ENCODE measurements around the gene TRAPPC11.
"Not testable (repeated sequence)": the region's sequence is repeated elsewhere in the genome, so short reads cannot be mapped to it uniquely, and the experiment has no call there.

TRAPPC11 gene

DNA sequence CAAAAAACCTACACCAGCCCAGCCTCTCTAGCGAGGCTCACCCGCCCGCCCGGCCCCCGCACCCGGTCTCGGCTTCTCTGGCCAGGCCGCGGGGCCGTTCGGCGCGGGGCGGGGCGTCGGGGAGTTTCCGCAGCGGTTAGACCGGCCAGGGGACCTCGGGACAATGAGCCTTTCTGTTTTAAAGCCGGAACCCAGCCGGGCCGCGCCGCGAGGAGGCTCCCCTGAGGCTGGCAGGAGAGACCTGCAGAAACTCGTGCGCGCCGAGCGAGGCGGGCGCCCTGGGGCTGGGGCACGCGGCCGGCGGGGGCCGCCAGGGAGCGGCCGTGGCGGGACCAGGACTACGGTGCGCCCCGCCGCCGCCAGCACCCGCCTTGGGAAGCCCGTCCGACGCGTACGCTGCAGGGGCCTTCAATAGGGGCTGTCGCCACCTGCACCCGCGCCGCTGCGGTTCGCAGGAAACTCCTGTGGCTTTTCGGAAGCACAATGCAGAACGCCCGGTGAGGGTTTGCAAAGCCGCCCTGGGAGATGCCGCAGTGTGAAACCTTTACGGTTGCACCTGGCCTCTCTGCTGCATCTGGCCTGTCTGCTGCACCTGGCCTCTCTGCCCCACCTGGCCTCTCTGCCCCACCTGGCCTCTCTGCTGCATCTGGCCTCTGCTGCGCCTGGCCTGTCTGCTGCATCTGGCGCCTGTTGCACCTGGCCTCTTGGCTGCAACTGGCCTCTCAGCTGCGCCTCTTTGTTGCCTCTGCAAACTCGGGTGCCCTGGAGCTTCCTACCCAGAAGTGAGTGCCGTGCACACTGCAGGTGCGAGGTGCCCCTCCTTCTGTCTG lies 63.9 kb downstream of the TRAPPC11 start:
- DNase-seq, result peak; percentile 80

DNA sequence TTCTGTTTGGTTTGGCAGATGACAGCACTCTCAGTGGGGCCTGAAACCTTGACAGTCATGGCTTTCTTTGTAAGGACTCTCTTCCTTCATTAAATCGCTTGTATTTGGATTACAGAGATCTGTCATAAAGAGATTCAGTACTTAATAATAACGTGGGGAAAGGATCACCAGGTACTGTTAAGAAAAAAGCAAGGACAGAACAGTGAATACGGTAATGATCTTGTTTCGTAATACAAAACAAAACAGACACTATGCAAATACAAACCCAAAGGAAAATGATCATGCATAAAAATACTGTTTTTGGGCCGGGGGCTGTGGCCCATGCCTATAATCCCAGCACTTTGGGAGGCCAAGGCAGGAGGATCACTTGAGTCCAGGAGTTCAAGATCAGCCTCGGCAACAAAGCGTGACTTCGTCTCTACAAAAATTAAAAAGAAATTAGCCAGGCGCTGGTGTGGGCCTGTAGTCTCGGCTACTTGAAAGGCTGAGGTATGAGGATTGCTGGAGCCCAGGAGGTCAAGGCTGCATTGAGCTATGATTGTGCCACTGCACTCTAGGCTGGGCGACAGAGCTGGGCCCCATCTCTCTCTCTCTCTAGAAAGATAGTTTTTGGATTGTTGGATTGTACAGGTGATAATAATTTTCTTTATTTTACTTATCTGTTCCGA lies 64.6 kb downstream of the TRAPPC11 start:
- no peak for DNase-seq

DNA sequence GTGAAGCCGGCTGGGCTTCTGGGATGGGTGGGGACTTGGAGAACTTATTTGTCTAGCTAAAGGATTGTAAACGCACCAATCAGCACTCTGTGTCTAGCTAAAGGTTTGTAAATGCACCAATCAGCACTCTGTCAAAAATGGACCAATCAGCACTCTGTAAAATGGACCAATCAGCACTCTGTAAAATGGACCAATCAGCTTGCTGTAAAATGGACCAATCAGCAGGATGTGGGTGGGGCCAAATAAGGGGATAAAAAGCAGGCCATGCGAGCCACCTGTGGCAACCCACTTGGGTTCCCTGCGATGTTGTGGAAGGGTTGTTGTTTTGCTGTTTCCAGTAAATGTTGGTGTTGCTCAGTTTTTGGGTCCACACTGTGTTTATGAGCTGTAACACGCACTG lies 66.5 kb downstream of the TRAPPC11 start:
- DNase-seq, result not testable (repeated sequence)

DNA sequence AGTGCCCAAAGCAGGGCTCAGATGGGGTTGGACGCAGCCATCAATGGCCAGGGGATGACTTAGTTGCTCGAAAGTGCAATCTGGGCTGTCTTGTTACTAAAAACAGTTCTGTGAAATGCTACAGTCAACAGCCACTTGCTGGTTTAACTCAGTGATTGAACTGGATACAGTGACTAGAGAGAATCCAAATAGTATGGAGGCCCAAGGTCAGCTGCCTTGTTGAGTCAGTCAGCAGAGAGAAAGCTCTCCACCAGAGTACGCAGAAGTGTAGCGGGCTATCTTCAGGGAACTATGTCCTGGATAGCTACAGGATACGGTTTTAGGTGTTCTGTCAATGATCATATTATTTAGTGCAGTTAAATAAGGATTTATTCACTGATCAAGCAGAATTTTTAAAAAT lies 68.4 kb downstream of the TRAPPC11 start:
- no peak for DNase-seq

DNA sequence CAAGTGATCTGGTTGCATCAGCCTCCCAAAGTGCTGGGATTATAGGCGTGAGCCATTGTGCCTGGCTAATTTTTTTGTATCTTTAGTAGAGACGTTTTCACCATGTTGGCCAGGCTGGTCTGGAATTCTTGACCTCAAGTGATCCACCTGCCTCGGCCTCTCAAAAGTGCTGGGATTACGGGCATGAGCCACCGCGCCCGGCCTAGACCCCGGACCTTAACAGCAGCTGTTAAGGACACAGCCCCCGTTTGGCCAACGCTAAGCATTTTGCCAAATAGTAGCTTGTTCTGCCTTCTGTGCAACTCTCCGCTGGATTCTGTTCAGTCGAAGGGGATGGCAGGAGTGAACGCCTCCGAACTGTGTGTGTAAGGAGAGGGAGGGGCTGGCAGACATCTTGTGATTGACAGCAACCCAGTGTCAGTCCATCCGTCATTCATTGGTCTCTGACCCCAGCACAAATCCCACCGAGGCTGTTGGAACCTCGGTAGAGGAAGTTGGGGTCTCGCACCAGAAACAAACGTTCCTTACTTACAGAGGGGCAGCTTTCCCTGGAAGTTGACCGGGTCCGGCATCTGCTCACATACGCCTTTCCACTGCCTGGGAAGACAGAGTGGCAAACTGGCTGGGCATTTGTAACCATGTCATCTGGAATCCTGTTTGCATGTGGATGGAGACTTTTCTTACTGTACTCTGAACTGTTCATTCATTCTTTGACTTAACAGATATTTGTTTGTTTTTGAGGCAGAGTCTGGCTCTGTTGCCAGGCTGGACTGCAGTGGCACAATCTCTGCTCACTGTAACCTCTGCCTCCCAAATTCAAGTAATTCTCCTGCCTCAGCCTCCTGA lies 69.4 kb downstream of the TRAPPC11 start:
- no peak for DNase-seq

DNA sequence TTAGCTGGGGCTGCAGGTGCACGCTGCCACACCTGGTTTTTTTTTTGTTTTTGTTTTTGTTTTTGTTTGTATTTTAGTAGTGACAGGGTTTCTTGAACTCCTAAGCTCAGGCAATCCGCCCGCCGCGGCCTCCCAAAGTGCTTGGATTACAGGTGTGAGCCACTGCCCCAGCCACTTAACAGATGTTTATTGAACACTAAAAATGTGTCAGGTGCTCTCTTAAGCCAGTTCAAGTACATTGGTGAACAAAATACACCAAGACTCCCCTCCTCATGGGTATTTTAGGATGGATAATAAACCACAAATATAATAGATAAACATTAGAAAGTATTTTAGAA lies 69.9 kb downstream of the TRAPPC11 start:
- no peak for DNase-seq

DNA sequence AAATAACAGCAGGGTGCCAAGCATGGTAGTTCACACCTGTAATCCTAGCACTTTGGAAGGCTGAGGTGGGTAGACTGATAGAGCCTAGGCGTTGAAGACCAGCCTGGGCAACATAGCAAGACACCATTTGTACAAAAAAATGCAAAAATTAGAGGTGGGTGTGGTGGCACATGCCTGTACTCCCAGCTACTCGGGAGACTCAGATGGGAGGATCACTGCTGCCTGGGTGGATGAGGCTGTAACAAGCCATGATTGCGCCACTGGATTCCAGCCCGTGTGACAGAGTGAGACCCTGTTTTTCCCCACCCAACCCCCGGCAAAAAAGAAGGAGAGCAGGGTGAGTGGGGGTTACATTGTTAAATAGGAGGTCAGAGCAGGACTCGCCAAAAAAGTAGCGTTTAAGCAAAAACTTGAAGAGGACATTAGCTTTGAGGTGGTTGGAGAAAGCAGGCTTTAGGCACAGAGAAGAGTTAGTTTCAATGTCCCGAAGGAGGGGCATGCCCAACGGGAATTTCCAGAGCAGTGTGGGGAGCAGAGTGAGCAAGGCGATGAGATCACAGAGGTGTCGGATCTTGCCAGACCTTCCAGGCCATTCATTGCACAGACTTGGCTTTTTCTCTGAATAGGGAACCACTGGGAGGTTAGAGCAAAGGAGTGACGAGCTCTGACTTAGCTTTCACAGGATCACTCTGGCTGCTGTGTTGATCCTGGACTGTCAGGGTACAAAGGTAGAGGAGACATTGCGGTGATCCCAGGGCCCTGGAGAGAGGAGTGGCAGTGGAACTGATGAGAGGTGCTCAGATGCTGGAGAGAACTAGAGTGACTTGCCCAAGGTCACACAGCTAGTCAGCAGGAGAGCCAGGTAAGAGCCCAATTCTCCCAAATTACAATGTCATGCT lies 70.6 kb downstream of the TRAPPC11 start:
- DNase-seq, result no peak

DNA sequence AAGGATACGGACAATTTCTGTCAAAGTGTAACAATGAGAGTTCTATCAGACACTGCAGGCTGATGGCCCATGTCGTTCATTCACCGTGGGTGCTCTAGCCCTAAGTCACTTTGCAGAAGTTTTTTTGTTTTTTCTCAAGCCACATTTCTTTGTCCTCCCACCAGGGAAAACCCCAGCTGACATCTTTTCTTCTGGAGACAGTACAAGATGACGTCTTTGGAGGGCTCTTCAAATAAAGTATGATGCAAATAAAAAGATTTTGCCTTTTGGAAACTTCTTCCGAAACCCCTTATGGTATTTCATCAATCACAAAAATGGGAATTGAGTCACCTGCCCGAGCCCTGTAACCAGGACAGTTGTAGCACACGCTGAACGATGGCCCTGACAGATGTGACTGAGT lies 73.2 kb downstream of the TRAPPC11 start:
- DNase-seq, result no peak

DNA sequence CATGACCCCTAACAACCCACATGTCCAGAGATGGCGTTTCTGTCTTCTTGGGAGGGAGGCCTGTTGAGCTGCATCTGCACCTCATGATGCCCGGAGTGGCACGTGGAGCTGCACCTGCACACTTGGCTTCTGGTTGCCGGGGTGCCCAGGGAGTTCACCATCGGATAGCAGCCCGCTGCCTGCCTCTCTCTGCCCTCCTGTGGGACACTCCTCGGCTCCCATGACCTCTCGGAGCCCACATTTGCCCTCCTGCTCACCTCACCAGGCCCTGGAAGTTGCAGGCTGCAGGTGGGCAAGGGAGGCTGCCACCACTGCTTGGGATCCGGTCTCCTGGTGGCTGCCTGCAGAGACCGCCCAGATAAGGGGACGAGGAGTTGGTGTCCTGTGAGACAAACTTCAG lies 74.1 kb downstream of the TRAPPC11 start:
- no peak for DNase-seq

DNA sequence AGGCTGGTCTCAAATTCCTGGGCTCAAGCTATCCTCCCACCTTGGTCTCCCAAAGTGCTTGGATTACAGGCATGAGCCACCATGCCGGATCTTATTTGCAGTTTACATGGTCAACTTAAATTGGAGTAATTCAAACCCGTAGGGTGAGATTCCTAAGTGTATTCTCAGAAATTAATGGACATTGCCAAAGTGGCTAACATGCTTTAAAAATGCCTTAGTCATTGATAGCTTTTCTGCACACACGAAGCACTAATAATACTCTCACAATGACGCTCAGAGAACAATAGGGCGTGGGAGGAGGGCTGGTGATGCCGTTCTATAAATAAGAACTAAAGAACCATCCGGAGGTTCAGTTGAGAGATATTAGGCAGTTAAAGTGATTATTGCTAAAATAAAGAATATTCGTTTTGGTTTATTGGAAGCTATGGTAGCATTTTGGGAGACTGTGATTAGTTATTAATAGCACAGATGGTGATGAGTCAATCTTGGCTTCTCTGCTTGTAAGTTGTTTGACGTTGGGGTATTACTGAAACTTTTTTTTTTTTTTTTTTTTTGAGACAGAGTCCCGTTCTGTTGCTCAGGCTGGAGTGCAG lies 79.1 kb downstream of the TRAPPC11 start:
- DNase-seq, result no peak

DNA sequence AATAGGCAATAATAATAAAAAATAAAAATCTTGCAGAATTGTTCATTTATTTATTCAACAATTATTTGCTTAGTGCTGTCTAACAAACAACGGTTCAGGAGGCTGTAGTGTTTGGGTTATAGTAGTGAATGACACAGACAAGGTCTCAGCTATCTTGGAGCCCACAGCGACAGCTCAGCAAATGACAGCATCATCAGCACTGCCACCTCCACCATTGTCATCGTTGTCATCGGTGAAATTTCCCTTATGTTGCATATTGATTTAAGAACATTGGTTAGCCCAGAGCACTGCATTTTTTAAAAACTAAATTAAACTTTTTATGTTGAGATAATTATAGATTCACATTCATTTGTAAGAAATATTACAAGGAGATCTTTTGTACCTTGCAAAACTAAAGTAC lies 79.9 kb downstream of the TRAPPC11 start:
- no peak for DNase-seq

DNA sequence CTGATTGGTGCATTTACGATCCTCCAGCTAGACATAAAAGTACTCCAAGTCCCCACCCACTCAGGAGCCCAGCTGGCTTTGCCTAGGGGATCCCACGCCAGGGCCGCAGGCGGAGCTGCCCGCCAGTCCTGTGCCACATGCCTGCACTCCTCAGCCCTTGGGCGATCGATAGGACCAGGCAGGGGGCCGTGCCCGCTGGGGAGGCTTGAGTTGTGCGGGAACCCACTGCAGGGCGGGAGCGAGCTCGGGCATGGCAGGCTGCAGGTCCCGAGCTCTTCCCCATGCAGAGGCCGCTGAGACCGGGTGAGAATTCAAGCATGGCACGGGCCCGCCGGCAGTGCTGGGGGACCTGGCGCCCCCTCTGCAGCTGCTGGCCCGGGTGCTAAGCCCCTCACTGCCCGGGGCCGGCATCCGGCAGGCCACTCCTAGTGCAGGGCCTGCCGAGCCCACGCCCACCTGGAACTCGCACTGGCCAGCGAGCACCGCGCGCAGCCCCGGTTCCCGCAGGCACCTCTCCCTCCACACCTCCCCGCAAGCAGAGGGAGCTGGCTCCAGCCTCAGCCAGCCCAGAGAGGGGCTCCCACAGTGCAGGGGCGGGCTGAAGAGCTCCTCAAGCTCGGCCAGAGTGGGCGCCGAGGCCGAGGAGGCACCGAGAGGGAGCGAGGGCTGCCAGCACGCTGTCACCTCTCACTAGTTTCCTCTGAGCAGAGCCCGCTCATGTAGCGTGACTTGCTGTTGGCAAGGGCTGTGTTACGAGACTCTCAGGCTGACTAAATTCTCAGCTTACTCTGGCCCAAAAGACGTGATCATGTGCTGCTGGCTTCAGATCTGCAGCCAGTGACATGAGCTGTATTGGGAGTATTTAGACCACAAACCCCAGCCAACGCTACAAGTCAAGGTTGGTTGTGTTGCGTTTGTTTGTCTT lies 87.5 kb downstream of the TRAPPC11 start:
- DNase-seq, result no peak

DNA sequence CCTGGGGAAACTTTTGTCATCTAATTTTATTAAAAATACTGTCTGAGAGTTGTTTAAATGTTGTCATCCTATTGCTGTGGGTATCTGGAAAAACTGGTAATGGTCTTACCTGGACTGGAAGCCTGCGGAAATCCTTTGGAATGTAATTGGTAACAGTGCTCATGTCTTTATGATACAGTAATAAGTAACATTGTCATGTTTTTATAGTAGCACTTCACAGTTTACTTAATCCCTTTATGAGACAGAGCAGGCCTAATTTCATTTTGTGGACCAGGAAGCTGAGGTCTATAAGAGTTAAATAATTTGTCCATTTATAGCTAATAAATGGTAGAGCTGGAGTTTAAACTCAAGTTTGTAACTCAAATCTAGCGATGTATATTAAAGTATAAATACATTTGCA lies 88.3 kb downstream of the TRAPPC11 start:
- DNase-seq, result no peak

DNA sequence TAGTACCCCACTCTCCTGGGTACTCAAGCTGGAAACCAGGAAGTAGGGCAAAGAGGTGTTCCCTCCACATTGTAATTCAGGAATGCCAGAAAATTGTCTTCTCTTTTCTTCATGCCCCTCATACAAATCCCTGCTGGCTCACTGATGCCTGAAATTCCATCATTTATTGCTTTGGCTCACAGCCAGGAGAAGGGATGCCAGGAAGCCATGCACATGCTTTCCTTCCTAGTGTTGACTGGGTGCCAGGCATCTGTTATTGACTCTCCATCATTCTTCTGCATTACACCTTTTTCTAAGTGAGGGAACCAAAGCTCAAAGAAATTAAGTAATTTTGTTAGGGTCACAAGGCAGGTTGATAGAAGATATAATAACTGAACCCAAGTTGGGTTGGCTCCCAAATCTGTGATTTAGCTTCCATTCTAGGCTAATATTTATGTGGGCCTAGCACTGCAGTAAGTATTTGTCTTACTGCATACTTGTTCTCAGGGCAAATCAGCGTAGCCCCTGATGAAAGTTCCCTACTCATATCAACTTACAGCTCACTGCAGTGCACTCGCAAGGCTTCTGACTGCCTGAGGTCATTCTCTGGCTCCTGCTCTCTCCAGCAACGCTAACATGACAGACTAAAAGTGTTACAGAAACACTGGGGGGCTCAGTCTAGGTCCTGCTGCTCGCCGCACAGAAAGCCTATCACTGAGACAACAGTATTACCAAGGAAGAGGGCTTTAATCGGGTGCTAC lies 89.0 kb downstream of the TRAPPC11 start:
- DNase-seq, result no peak

DNA sequence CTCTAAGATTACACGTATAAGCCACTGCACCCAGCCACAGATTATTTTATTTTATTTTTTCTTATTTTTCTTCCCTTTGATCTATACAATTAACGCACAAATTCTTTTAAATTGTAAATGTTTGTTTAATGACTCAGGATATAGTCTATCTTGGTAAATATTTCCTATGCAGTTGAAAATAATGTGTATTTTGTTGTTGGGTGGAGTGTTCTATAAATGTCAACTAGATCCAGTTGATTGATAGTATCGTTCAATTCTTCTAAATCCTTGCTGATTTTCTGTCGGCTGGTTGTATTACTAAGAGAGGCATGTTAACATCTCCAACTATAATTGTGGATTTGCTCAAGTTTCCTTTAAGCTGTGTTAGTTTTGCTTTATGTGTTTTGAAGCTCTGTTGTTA lies 92.0 kb downstream of the TRAPPC11 start:
- DNase-seq, result no peak

DNA sequence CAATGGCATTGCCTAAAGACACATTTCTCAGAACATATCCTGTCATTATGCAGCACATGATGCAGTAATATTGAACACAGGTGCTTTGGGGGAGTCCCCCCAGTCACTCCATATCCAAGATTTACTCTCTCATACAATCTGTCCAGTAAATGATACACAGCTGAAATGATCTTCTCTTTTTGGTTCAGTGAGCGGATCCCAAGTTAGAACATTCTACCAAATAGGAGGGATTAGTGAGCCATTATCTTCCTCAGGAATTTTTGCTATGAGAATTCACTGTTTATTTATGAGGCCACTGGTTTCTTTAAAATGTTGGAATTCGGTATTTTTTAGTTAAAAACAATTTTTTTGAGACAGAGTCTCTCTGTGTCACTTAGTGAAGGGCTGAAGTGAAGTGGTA lies 96.5 kb downstream of the TRAPPC11 start:
- DNase-seq, result no peak

DNA sequence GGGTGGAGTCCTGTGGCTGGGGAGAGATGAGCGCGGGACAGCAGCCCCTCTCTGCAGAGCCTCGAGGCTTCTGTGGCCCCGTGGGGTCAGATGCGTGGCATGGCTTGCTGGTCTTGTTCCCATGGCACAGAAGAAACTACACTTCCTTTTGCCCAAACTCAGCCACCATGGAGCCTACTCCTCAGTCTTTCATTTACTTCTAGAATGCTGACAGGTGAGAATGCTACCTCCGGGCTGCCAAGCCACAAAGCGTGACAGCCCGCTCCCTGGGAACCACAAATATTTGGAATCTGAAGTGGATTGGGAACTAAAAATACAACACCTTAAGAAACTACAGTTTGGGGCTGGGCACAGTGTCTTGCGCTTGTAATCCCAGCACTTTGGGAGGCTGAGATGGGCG lies 98.0 kb downstream of the TRAPPC11 start:
- no peak for DNase-seq

DNA sequence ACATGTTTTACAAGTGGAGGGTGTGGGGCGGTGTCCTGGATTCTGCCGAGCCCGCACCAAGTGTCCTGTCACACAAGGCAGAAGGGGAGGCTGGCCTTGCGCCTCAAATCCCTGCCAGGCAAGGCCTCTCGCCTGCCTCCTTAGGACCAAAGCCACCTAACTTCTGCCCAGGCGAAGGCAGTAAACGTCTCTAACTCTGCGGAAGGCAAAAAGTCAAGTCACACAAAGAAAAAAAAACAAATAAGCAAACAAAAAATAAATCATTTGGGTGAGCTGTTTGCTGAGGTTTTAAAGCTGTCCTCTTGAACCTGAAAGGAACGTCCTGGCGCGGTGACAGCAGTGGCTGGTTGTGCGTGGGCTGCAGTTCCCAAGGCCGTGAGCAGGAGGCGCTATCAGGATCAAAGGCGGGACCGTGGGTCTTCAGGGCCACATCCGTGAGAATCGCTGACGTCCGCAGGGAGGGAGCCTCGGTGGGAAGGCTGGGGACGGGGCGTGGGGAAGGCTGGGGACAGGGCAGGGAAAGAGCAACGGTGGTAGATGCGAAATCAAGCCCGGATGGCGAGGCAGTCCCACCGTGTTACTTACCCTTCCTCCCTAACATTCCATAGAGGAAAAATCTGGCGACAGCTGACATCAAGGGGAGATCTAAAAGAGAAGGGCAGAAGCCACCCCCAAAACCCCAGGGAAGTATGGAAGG lies 99.1 kb downstream of the TRAPPC11 start:
- DNase-seq, result no peak

DNA sequence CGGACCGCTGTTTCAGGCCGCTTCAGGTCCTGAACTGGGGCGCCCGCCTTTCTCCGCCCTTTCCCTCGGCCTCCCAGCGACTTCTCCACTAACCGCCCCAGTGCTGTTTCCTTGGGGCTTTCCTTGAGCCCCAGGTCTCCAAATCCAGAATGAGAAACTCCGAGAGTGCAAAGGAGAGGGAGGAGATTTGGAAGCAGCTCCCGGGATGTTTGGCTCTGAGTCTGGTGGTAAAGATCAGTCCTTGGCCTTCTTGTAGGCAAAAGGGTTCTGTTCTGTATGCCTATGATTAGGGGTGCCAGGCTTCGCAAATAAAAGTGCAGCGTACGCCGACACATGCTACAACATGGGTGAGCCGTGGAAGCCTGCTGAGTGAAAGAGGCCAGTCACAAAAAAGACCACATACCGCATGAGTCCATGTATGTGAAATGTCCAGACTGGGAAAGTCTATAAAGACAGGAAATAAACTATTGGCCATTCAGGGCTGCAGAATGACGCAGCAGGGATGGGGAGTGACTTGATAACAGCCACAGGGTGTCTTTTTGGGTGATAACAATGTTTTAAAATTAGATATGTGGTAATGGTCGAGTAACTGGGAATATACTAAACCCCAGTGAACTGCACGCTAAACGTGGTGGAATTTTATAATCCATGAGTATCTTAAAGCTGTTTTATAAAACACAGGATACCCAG lies 99.8 kb downstream of the TRAPPC11 start:
- no peak for DNase-seq
